Muscle of arm (tissue), 14 donors: ENCODE measurements around the gene MARK3. TPM values are rescaled to one million over a fixed set of nuclear protein-coding genes. Genes with fewer than 3 reads are reported as not detected.
A peak's percentile ranks its signal among the peaks of the same experiment; 100 is the strongest.
"Not testable (repeated sequence)": the region's sequence is repeated elsewhere in the genome, so short reads cannot be mapped to it uniquely, and the experiment has no call there.

Experiments used
- DNase-seq: peaks from one replicate; pipeline ENCODE4 v3.0.0-alpha.2; 2013
- long read RNA-seq, 11 donors: transcript quantifications; one replicate each; lab custom pipeline, GENCODE V29; 2026
- polyA plus RNA-seq, 12 donors: library from polyadenylated mRNA; unstranded; fragments of 120-200 nt; gene quantifications; one replicate each; pipeline ENCODE4 v1.2.1, GENCODE V29; 2013; ENCODE audit not compliant: insufficient read length in 12 of 12

Gene MARK3
- polyA plus RNA-seq: 10 to 100 TPM in 11 of 12 donors, not detected in 1; 51.7 to 92.4 (median 62.1) TPM
- long read RNA-seq, donor 1, partial matches to known transcripts: 6,835 of 7,108 reads
- long read RNA-seq, donor 1, other reads (novel, unspliced or antisense): 267 of 7,108 reads
- long read RNA-seq, donor 2, partial matches to known transcripts: 7 of 20 reads
- long read RNA-seq, donor 2, other reads (novel, unspliced or antisense): 6 of 20 reads
- long read RNA-seq, donor 3, partial matches to known transcripts: 0 of 3 reads
- long read RNA-seq, donor 3, other reads (novel, unspliced or antisense): 0 of 3 reads
- long read RNA-seq, donor 4, partial matches to known transcripts: 0 of 1 reads
- long read RNA-seq, donor 4, other reads (novel, unspliced or antisense): 0 of 1 reads
- long read RNA-seq, donor 5, transcript MARK3-205 (18 exons, 3,371 nt): major isoform, 8 of 14 reads
- long read RNA-seq, donor 5, partial matches to known transcripts: 0 of 14 reads
- long read RNA-seq, donor 5, other reads (novel, unspliced or antisense): 0 of 14 reads
- long read RNA-seq, donor 6, partial matches to known transcripts: 5 of 9 reads
- long read RNA-seq, donor 6, other reads (novel, unspliced or antisense): 0 of 9 reads
- long read RNA-seq, donor 7, partial matches to known transcripts: 0 of 6 reads
- long read RNA-seq, donor 7, other reads (novel, unspliced or antisense): 0 of 6 reads
- long read RNA-seq, donor 8, transcript MARK3-205 (18 exons, 3,371 nt): major isoform, 5 of 19 reads
- long read RNA-seq, donor 8, partial matches to known transcripts: 6 of 19 reads
- long read RNA-seq, donor 8, other reads (novel, unspliced or antisense): 0 of 19 reads
- long read RNA-seq, donor 9, partial matches to known transcripts: 7 of 10 reads
- long read RNA-seq, donor 9, other reads (novel, unspliced or antisense): 0 of 10 reads
- long read RNA-seq, donor 10, partial matches to known transcripts: 8 of 13 reads
- long read RNA-seq, donor 10, other reads (novel, unspliced or antisense): 0 of 13 reads
- long read RNA-seq, donor 11, partial matches to known transcripts: 0 of 2 reads
- long read RNA-seq, donor 11, other reads (novel, unspliced or antisense): 0 of 2 reads

DNA sequence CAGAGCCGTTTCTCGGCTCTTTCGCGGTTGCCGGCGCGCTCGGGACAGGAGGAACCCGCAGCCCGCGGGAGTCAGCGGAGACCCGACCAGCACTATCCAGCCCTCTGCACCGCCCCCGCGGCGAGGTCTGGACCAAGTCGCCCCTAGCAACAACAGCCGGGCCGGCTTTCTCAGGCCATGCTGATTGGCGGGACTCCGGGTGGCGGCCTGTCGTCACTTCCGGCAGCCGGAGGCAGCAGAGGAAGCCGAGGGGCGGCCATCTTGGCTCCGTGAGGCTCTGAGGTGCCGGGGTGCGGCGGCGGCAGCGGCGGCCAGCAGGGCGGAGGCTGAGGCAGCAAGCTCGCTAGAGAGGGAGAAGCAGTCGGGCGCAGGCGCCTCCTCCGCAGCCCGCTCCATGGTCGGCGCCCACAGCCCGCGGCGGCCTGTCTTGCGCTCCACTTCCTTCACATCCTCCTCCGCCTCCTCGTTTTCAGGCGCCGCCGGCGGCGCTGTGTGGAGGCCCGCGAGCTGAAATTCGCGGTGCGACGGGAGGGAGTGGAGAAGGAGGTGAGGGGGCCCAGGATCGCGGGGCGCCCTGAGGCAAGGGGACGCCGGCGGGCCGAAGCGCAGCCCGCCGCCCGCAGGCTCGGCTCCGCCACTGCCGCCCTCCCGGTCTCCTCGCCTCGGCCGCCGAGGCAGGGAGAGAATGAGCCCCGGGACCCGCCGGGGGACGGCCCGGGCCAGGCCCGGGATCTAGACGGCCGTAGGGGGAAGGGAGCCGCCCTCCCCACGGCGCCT, at the start of gene MARK3:
Gene MARK3 (plus strand): TSS at position 264 of the 777 bp plus-strand sequence. CDS start 615 bp downstream, outside the sequence.
- peak; percentile 96 for DNase-seq

- DNase-seq: no peak
Measured at GRCh38 chr14:103336191-103336590, 49.0 kb upstream of the MARK3 start.

GRCh38 chr14:103337794-103338193, 47.4 kb upstream of the MARK3 start:
- DNase-seq: no peak

DNA sequence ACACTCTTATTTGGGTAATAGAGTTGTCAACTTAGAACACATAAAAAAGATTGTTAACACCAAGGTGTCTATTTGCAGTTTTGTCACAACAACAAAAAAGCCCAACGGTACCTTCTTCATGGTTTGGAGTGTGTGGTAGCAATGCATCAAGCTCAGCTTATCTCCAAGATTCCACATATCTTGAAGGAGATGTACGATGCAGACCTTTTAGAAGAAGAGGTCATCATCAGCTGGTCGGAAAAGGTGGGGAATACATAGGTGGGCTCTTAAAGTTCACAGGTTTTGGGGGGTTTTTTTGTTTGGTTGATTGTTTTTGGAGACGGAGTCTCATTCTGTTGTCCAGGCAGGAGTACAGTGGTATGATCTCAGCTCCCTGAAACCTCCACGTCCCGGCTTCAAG, 45.7 kb upstream of the MARK3 start:
- no peak for DNase-seq

GRCh38 chr14:103340480-103341212, 44.6 kb upstream of the MARK3 start:
- no peak for DNase-seq

DNA sequence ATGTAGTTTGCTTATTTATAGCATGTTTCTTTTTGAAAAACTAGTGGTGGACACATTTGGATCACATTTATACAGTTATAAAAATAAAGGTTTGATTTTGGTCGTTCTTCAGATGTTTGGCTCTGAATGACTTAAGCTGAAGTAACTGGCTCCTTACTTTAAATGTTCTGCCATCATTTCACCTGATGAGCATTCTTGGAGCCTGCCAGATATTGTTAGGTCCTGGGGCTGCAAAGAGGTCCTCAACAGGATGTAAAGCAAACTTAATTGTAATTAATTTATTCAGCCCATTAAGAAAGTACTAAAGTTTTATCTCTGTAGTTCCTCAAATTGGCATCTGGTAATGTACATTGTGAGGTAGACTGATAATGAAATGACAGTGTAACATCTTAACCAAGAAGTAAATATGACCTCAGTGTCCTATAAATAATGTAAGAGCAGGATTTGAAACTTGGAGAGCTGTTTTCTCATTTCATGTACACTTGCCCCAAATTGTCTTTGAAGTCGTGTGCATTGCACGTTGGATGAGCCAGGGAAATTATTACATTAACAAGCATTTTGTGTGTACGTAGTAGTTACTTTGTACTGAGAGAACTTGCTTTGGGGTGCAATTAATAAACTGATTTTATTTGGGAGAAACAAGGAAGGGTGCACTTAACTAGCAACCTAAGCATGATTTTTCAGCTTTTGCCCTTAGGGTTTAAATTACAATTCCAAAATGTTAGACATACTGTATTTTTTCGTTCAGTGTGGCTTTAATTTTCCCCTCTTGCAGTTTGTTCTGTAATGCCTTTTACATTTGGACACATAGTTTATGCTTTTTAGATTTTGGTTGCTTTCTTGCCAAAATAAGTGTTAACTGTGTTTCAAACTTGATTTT, 43.7 kb upstream of the MARK3 start:
- DNase-seq: no peak

DNA sequence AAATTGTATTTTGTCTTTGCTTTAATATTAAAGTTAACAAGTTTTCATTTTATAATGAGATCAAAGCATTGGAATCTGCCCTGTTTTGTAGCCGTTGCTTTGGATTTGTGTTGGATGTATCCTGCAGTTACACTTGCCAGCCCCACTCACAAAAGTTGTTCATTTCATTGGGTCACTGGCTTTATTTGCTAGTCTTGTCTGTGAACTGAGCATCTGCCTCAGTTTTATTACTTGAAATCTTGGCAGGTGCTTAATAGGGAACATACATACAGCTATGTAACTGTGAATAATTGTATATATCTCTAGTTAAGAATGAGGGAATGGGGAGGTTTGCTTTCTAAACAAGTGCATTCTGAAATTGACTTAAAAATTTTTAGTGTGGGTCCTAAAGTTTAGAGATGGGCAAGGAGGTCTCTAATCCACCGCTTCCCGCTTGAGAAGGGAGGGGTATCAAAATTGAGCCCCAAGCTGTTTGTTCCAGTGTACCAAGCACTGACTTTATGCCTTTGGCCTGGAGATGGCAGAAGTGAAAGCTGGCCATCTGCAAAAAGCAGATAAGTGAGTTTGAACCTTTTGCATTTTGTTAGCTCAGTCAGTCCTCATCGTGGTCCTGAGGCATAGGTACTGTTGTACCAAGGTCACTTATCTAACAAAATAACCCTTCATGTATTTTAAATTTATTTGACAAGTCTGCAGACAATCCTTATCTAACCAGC, 41.9 kb upstream of the MARK3 start:
- no peak for DNase-seq

DNA sequence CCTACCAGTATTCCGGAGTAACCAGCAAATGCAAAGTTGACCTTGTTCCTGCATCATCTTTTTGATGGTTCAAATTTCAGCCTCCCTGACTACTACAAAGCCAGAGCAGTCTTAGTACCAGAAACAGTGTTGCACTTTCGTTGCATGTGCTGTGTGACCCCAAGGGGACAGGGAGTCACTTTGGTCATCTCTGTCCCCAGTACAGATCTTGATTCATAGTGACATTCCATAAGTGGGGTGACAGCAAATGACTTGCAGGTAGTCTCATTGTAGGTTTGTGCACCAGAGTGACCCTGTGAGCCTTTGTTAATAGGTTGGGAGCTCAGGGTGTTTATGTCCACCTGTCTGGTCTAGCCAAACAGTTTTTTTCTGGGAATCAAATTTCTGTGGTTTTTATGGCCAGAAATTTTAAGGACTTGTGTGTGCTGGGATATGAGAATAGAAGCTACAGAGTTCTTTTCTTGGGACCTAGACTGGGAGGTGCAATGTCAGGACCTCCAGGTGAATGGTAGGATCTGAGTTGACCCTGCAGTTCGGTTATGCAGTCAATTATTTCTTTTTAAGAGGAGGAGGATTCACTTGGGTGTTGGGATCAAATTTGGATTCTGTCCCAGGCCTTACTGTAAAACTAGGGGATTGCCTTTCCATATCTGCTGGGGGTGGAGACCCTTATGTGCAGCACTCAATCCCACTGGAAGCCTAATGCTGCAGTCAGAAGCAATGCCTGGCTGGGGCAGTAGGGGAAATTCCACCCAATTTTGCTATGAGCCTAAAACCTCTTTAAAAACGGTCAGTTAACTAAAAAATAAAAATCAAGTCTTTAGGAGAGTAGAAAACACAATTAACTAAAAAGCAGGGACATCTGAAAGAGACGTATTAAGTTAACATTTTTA, 41.1 kb upstream of the MARK3 start:
- no peak for DNase-seq

- DNase-seq: no peak
Measured at GRCh38 chr14:103346286-103346685, 38.9 kb upstream of the MARK3 start.

DNA sequence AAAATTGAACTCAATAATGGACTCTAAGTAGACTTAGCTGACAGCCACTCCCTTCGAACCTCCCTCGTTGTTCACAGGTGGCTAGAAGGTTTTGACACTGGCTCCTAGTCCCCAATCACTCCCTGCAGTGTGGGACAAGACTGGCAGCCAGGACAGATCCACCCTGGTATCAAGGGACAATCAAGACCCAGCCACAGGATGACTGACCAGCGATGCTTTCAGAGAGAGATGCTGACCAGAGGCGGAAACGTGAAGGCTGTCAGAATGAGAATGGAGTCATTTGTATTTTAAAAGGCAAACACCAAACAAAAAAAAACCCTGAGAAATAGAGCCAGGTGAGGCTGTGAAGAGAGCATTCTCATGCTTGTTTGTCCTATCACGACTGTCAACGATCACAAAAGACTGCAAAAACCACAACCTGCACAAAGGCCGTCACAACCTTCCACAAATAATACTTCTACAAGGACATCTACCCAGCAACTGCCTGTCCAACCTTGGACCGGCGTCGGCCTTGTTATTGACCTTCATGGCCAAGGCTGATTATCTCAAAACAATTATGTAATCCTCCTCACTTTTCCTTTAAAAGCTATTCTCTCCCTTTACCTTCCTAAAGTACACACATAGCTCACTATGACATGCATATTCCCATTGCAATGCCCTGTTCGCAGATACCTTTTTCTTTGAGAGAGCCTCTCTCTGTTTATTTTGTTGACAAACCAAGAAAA, 38.0 kb upstream of the MARK3 start:
- no peak for DNase-seq

DNA sequence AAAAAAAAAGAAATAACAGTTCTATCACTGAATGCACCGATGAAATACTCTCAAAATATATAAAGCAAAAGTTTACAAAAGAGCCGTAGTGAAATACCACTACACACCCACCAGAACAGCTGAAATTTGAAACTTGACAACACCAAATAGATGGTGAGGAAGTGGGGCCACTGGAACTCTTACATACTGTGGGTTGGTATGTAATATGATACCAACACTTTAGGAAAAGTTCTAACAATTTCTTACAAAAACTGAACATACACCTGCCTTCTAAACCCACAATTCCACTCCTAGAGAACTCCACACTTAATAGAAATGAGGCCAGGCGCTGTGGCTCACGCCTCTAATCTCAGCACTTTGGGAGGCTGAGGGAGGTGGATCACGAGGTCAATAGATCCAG, 37.1 kb upstream of the MARK3 start:
- DNase-seq: no peak

DNA sequence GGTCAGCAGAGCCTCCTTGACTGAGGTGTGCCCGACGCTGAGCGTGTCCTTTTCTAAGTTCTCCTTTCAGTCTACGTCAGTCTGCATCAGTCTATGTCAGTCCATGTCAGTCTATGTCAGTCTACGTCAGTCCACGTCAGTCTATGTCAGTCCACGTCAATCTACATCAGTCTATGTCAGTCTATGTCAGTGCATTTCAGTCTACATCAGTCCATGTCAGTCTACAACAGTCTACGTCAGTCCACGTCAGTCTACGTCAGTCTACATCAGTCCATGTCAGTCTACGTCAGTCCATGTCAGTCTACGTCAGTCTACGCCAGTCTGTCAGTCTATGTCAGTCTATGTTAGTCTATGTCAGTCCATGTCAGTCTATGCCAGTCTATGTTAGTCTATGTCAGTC, 35.2 kb upstream of the MARK3 start:
- DNase-seq: no peak

- no peak for DNase-seq
Measured at GRCh38 chr14:103353362-103353761, 31.9 kb upstream of the MARK3 start.

GRCh38 chr14:103354141-103354540, 31.1 kb upstream of the MARK3 start:
- no peak for DNase-seq

GRCh38 chr14:103356024-103356682, 29.1 kb upstream of the MARK3 start:
- no peak for DNase-seq

DNA sequence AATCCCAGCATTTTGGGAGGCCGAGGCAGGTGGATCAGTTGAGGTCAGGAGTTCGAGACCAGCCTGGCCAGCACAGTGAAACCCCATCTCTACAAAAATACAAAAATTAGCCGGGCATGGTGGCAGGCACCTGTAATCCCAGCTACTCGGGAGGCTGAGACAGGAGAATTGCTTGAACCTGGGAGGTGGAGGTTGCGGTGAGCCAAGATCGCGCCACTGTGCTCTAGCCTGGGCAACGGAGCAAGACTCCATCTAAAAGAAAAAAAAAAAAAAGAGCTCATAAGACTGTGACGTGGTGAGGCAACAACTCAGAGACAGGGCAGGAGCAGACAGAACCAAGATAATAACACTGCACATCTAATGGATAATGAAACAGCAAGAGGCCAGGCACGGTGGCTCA, 27.7 kb upstream of the MARK3 start:
- DNase-seq: not testable (repeated sequence)

DNA sequence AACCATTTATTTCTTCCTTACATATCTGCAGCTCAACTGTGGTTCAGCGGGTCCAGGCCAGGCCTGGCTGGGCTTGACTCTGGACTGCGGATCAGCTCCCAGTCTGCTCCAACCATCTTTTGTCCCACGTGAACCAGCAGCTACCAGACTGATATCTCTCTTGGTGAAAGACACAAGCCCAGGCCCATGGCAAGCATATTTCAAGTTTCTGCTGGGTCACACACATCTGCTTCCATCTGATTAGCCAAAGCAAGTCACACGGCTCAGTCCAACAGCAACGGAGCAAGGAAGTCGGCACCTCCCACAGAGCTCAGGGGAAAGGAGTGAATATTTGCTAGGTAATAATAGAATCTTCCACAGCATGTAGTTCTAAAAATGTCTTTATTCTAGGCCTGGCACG, 24.7 kb upstream of the MARK3 start:
- no peak for DNase-seq
